Vagina (tissue), 2 donors: Measurements from ENCODE around the gene PROK2. TPM values are rescaled to one million over a fixed set of nuclear protein-coding genes. Genes with fewer than 3 reads are reported as not detected.
A peak's percentile ranks its signal among the peaks of the same experiment; 100 is the strongest.

ENCODE experiments used
- DNase-seq, 2 donors: peaks; one replicate each; pipeline ENCODE4 v3.0.0-alpha.2; 2017; ENCODE audit errors: extremely low spot score in 2 of 2
- H3K27ac ChIP-seq: fragments of 200-600 bp; sonication (generic); one replicate; pipeline ENCODE4 v1.5.1; 2019
- H3K27me3 ChIP-seq: fragments of 200-600 bp; sonication (generic); one replicate; pipeline ENCODE4 v1.5.1; 2019
- H3K36me3 ChIP-seq, 2 donors: fragments of 200-600 bp; sonication (generic); one replicate each; pipeline ENCODE4 v1.5.1; 2017 to 2019
- H3K4me1 ChIP-seq: fragments of 200-600 bp; sonication (generic); one replicate; pipeline ENCODE4 v1.5.1; 2019
- H3K4me3 ChIP-seq, 2 donors: fragments of 200-600 bp; sonication (generic); 1 replicate in 1 of 2; 2 replicates in 1 of 2; pipeline ENCODE4 v1.5.1; 2016 to 2019
- H3K9me3 ChIP-seq: fragments of 200-600 bp; sonication (generic); one replicate; pipeline ENCODE4 v1.5.1; 2019
- CTCF ChIP-seq, 3 experiments: fragments of 450-650 bp in 2 of 3; fragments of 200-600 bp in 1 of 3; sonication (generic) in 1 of 3; IDR thresholded peaks; one replicate each; pipeline ENCODE4 v1.5.1; 2017 to 2019; ENCODE audit warnings: antibody characterized with exemption in 3 of 3, mild to moderate bottlenecking in 2 of 3, moderate library complexity in 2 of 3
- POLR2A ChIP-seq, 2 donors: fragments of 450-650 bp; IDR thresholded peaks; one replicate each; pipeline ENCODE4 v1.6.1; 2017; ENCODE audit warnings: antibody characterized with exemption in 2 of 2, mild to moderate bottlenecking in 2 of 2, moderate library complexity in 2 of 2
- POLR2AphosphoS5 ChIP-seq, 2 donors: sonication (generic); formaldehyde crosslinking; IDR thresholded peaks; one replicate each; pipeline ENCODE4 v1.9.0; 2017; ENCODE audit warnings: antibody characterized with exemption in 2 of 2, mild to moderate bottlenecking in 2 of 2, low read depth in 1 of 2; ENCODE audit not compliant: insufficient read depth in 1 of 2
- intact Hi-C: fragments of 100-400 bp; cut with DNase I; formaldehyde crosslinking; loops from one replicate; pipeline ENCODE4 v1.15.1; 2023
- total RNA-seq: library from RNA; depleted of rRNA; stranded (reverse); fragments of >200 nt; gene quantifications from one replicate; pipeline ENCODE4 v1.2.3, GENCODE V29; 2016

Gene PROK2
- total RNA-seq, 1 donor from 2014 or later: 0.74 TPM

GRCh38 chr3:71752831-71753700 is 31.9 kb downstream of the PROK2 start:
- H3K27ac ChIP-seq: no peak overlapping the region
- peaks cover 12% of the 10 kb centered on the region for H3K4me1 ChIP-seq
- H3K36me3 ChIP-seq: no peaks in the 10 kb centered on the region
- intact Hi-C loops: no loop called here
- no peak for DNase-seq
- peaks cover 5% of the 10 kb centered on the region for H3K27me3 ChIP-seq
- no peak for TF ChIP-seq CTCF (IDR thresholded peaks at IDR 0.05)
- TF ChIP-seq POLR2A (IDR thresholded peaks at IDR 0.05): no peak
- TF ChIP-seq POLR2AphosphoS5 (IDR thresholded peaks at IDR 0.05; ENCODE audit: insufficient read depth in 1 of 2, low read depth in 1 of 2): no peak
- peak overlapping the region; percentile 35 to 74 for H3K4me3 ChIP-seq
- no peaks in the 10 kb centered on the region for H3K9me3 ChIP-seq

- DNase-seq: no peak
Measured at GRCh38 chr3:71751602-71752001, 33.3 kb downstream of the PROK2 start.

GRCh38 chr3:71744738-71745137 is 40.2 kb downstream of the PROK2 start:
- no peaks in the 10 kb centered on the region for H3K4me1 ChIP-seq
- intact Hi-C loops: no loop called here
- TF ChIP-seq POLR2A (IDR thresholded peaks at IDR 0.05) (no peak), CTCF (IDR thresholded peaks at IDR 0.05) (no peak), POLR2AphosphoS5 (IDR thresholded peaks at IDR 0.05; ENCODE audit: insufficient read depth in 1 of 2, low read depth in 1 of 2) (no peak)
- no peaks in the 10 kb centered on the region for H3K27me3 ChIP-seq
- H3K36me3 ChIP-seq: no peaks in the 10 kb centered on the region
- H3K4me3 ChIP-seq: no peak overlapping the region
- peaks cover 11% of the 10 kb centered on the region for H3K9me3 ChIP-seq
- DNase-seq: no peak
- H3K27ac ChIP-seq: no peak overlapping the region

More at GRCh38 chr3:71751602-71752001, 33.3 kb downstream of the PROK2 start:
- no peak for TF ChIP-seq CTCF (IDR thresholded peaks at IDR 0.05)
- no peak for TF ChIP-seq POLR2A (IDR thresholded peaks at IDR 0.05)
- TF ChIP-seq POLR2AphosphoS5 (IDR thresholded peaks at IDR 0.05; ENCODE audit: insufficient read depth in 1 of 2, low read depth in 1 of 2): no peak
- H3K27ac ChIP-seq: no peak overlapping the region
- intact Hi-C loops: no loop called here
- peaks cover 12% of the 10 kb centered on the region for H3K4me1 ChIP-seq
- peaks cover 5% of the 10 kb centered on the region for H3K27me3 ChIP-seq
- no peak overlapping the region for H3K4me3 ChIP-seq
- H3K36me3 ChIP-seq: no peaks in the 10 kb centered on the region
- H3K9me3 ChIP-seq: no peaks in the 10 kb centered on the region

- no peaks in the 10 kb centered on the region for H3K27me3 ChIP-seq
- TF ChIP-seq POLR2A (IDR thresholded peaks at IDR 0.05) (no peak), CTCF (IDR thresholded peaks at IDR 0.05) (no peak), POLR2AphosphoS5 (IDR thresholded peaks at IDR 0.05; ENCODE audit: insufficient read depth in 1 of 2, low read depth in 1 of 2) (no peak)
- no peaks in the 10 kb centered on the region for H3K4me1 ChIP-seq
- DNase-seq: no peak
- no peaks in the 10 kb centered on the region for H3K36me3 ChIP-seq
- H3K9me3 ChIP-seq: peaks cover 11% of the 10 kb centered on the region
- no peak overlapping the region for H3K27ac ChIP-seq
- no peak overlapping the region for H3K4me3 ChIP-seq
- intact Hi-C loops: no loop called here
Measured at GRCh38 chr3:71742621-71743020, 42.3 kb downstream of the PROK2 start.

GRCh38 chr3:71734881-71735280 is 50.1 kb downstream of the PROK2 start:
- TF ChIP-seq POLR2A (IDR thresholded peaks at IDR 0.05): no peak
- TF ChIP-seq CTCF (IDR thresholded peaks at IDR 0.05): no peak
- TF ChIP-seq POLR2AphosphoS5 (IDR thresholded peaks at IDR 0.05; ENCODE audit: insufficient read depth in 1 of 2, low read depth in 1 of 2): no peak
- Histone ChIP-seq H3K27me3 (no peaks in the 10 kb centered on the region), H3K4me1 (no peaks in the 10 kb centered on the region), H3K36me3 (no peaks in the 10 kb centered on the region), H3K27ac (no peak overlapping the region), H3K4me3 (no peak overlapping the region), H3K9me3 (no peaks in the 10 kb centered on the region)
- intact Hi-C loops: no loop called here
- DNase-seq: no peak
